Activated CD4-positive, alpha-beta T cell treated with anti-CD3 and anti-CD28 coated beads for 48 hours (primary cell): ENCODE data around the gene SAP30BP.

Experiments used
- DNase-seq: peaks from one replicate; pipeline ENCODE4 v3.0.0-alpha.2; 2020

Gene SAP30BP

DNA sequence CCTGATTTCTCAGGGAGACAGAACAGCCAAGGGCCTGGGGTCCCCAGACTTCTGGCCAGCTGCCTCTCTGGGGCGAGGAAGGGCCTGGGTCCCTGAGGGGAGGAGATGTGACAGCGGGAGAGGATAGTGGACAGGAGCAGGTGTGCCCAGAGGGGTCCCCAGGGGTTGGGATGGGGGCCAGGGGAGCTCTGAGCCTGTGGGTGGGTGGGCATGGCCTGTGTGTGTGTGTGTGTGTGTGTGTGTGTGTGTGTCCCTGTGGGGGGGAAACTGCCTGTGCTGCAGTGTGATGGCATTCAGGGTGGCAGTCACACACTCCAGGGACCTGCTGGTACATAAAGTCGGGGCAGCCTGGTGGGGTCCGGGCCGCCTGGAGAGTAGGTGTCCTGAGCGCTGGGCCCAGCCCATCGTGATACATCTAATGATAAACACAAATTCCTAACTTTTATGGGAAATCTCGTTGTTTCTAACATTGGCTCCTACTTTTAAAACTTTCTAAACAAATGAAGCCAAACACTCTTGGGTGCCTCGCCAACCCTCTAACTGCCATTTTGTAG lies 55.5 kb downstream of the SAP30BP start:
- no peak for DNase-seq

GRCh38 chr17:75723171-75723930 lies 56.2 kb downstream of the SAP30BP start:
- DNase-seq = no peak

- no peak for DNase-seq
Measured at GRCh38 chr17:75724016-75725003, 57.2 kb downstream of the SAP30BP start.

DNA sequence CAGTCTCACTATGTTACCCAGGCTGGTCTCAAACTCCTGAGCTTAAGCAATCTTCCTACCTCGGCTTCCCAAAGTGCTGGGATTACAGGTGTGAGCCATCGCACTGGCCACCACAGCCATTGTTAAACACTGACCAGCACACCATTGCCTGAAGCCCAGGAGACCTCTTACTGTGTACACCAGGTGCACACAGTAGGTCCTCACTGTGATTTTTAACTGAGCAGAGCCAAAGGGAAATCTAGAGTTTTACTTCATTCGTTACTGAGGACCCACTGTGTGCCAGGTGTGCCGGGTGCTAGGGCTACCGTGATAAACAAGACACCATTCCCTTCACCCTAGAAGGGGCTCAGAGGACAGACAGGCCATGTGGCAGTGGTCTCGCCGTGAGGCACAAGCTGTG lies 58.4 kb downstream of the SAP30BP start:
- no peak for DNase-seq

- DNase-seq = no peak
Measured at GRCh38 chr17:75727391-75727790, 60.3 kb downstream of the SAP30BP start.

DNA sequence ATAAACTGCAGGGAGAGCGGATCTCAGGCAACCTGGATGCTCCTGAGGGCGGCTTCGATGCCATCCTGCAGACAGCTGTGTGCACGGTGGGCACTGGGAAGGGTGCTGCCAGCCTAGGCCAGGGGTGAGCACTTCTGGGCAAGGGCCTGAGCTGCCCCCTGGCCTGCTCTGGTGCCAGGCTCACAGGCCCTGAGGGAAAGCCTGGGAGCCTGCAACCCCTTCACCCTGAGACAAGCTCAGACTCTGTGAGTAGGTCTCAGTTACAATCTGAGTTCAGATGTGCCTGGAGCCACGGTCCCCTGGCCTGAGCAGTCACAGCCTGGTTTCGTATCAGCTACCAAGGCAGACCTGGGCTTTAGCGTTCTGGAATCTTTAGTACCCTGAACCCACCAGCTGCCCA lies 62.2 kb downstream of the SAP30BP start:
- DNase-seq = no peak

DNA sequence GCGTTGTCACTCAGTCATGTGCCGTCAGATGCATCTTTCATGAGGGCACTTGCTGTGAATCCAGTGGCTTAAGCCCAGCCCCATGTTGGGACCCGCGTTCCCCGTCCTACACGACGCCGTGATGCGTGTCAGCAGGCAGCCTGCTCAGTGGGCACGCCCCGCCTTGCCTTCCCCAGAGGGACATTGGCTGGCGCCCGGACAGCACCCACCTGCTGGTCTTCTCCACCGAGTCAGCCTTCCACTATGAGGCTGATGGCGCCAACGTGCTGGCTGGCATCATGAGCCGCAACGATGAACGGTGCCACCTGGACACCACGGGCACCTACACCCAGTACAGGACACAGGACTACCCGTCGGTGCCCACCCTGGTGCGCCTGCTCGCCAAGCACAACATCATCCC lies 62.9 kb downstream of the SAP30BP start:
- DNase-seq = no peak

DNA sequence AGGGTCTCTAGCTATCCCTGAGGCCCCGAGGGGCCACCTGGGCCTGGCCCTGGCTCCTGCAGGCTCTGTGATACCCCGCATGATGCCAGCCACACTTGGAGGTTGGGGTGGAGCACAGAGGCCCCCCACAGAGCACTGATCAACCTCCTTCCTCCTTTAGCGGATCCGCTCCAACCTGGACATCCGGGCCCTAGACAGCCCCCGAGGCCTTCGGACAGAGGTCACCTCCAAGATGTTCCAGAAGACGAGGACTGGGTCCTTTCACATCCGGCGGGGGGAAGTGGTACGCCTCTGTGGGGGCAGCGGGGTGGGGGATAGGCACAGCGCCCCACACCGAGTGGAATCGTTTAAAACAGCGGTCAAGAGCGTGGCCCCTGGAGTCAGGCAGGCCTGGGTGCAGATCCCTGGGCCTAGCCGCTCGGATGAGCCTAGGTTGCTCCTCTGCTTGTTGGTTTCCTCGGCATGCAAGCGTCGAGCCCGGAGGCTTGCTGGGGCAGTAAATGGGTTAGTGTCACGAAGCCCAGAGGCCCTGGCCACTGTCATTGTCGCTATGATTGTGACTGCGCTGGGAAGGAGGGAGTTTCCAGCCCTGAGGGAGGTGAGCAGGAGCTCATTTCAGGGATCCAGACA lies 64.1 kb downstream of the SAP30BP start:
- no peak for DNase-seq

DNA sequence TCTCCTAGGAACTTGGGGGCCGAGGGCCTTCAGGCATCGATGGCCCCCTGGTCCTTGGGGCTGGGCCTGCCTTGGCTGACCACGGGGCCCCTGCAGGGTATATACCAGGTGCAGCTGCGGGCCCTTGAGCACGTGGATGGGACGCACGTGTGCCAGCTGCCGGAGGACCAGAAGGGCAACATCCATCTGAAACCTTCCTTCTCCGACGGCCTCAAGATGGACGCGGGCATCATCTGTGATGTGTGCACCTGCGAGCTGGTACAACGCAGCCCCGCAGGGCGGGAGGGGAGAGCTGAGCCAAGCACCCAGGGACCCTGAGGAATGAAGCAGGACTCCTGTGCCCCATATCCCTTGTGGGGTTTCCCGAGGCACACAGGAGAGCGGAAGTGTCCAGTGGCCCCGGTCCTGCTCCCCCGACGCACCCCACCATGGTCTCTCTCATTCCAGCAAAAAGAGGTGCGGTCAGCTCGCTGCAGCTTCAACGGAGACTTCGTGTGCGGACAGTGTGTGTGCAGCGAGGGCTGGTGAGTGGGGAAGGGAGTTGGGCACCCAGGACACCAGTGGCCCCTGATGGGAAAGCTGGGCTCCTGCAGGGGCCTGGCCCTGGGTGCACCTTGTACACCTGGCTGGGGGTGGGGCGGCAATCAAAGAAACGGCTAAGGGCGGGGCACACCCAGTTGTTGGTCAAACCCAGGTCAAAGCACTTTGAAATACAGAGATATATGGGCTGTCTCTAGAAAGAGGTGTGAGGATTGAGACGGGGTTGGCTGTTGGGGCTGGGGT lies 64.8 kb downstream of the SAP30BP start:
- no peak for DNase-seq

- DNase-seq = no peak
Measured at GRCh38 chr17:75733471-75733870, 66.3 kb downstream of the SAP30BP start.

GRCh38 chr17:75734674-75735294 lies 67.6 kb downstream of the SAP30BP start:
- DNase-seq = no peak

- no peak for DNase-seq
Measured at GRCh38 chr17:75736173-75736835, 69.2 kb downstream of the SAP30BP start.

DNA sequence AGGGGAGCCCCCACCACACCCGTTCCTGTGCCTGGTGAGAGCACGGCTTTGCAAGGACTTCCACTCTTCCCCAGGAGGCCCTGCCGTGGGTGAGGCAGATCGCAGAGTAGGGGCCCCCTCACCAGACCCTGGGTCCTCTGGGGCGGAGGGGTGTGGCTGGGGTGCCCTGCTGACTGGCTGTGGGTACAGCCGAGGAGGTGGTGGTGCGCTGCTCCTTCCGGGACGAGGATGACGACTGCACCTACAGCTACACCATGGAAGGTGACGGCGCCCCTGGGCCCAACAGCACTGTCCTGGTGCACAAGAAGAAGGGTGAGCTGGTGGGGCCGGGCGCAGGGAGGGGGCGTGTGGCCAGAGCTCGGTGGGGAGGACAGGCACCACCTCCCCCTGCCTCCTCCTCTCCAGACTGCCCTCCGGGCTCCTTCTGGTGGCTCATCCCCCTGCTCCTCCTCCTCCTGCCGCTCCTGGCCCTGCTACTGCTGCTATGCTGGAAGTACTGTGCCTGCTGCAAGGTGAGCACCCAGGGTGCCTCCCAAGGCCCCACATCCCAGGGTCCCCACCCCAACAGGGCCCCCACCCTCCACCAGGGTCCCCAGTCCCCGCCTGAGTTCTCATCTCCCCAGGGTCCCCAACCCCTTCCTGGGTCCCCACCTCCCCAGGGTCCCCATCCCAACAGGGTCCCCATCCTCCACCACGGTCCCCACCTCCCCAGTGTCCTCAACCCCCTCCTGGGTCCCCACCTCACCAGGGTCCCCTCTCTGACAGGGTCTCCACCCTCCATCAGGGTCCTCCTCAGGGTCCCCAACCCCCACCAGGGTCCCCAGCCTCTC lies 70.2 kb downstream of the SAP30BP start:
- DNase-seq = no peak

GRCh38 chr17:75738218-75738802 lies 71.2 kb downstream of the SAP30BP start:
- DNase-seq = peak; percentile 58

GRCh38 chr17:75739174-75739573 lies 72.0 kb downstream of the SAP30BP start:
- no peak for DNase-seq

DNA sequence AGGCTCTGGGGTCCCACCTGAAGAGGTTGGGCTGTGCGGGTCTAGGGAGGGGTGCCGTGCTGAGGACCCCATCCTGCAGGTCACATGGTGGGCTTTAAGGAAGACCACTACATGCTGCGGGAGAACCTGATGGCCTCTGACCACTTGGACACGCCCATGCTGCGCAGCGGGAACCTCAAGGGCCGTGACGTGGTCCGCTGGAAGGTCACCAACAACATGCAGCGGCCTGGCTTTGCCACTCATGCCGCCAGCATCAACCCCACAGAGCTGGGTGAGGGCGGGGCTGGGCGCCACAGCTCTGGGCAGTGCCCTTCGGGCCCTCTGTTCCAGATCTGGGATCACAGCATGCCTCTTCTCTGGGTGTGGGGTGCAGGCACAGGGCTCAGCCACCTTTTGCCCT lies 72.7 kb downstream of the SAP30BP start:
- no peak for DNase-seq

DNA sequence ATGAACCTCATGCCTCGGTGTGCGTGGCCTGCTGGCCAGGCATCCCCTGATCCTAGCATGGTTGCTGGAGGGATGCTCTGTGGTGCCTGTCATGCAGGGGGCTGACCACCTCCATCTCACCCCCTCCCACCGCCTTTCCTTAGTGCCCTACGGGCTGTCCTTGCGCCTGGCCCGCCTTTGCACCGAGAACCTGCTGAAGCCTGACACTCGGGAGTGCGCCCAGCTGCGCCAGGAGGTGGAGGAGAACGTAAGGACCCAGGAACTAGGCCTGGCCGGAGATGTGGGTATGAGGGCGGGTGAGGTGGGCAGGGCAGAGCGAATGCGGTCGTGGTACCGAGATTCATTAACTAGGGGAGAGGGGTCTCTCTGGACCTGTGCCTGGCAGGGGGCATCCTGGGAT lies 73.1 kb downstream of the SAP30BP start:
- DNase-seq = no peak

- DNase-seq = no peak
Measured at GRCh38 chr17:75740631-75741077, 73.5 kb downstream of the SAP30BP start.

- DNase-seq = no peak
Measured at GRCh38 chr17:75742337-75742736, 75.2 kb downstream of the SAP30BP start.
